H1 (cell line): Measurements from ENCODE around the gene MRPL34.
A peak's percentile ranks its signal among the peaks of the same experiment; 100 is the strongest.

ENCODE experiments used
- BCL11A ChIP-seq, 2 experiments: IDR thresholded peaks; one replicate each; pipeline ENCODE4 v1.6.1; 2011; ENCODE audit warnings: low read depth in 2 of 2, low read length in 2 of 2, mild to moderate bottlenecking in 2 of 2
- BRCA1 ChIP-seq: IDR thresholded peaks from 2 replicates; pipeline ENCODE4 v1.6.1; 2012; ENCODE audit warnings: low read depth, low read length, improper control_type of control experiment
- FOSL1 ChIP-seq: IDR thresholded peaks from 2 replicates; pipeline ENCODE4 v1.6.1; 2011; ENCODE audit warnings: mild to moderate bottlenecking, low read depth, low read length, moderate library complexity; ENCODE audit not compliant: insufficient read depth
- JUN ChIP-seq: IDR thresholded peaks from 2 replicates; pipeline ENCODE4 v1.6.1; 2011; ENCODE audit warnings: low read depth, mild to moderate bottlenecking, improper control_type of control experiment, low read length
- KDM1A ChIP-seq: fragments of 200-600, 300-600 bp; sonication (generic); IDR thresholded peaks from 2 replicates; pipeline ENCODE4 v1.7.1; 2016; ENCODE audit warnings: mild to moderate bottlenecking, low read length, borderline replicate concordance
- NANOG ChIP-seq: IDR thresholded peaks from 2 replicates; pipeline ENCODE4 v1.6.1; 2011; ENCODE audit warnings: low read length, low read depth, mild to moderate bottlenecking, inconsistent platforms; ENCODE audit not compliant: insufficient read depth, poor library complexity, severe bottlenecking
- POLR2AphosphoS5 ChIP-seq: IDR thresholded peaks from 2 replicates; pipeline ENCODE4 v1.6.1; 2011; ENCODE audit warnings: low read depth, low read length
- SP1 ChIP-seq: IDR thresholded peaks from 2 replicates; pipeline ENCODE4 v1.6.1; 2011; ENCODE audit warnings: low read depth, low read length
- SP4 ChIP-seq: IDR thresholded peaks from 2 replicates; pipeline ENCODE4 v1.6.1; 2012; ENCODE audit warnings: low read length, inconsistent platforms
- SUZ12 ChIP-seq: fragments of 200-600 bp; sonication (generic); IDR thresholded peaks from 2 replicates; pipeline ENCODE4 v1.6.1; 2012; ENCODE audit warnings: mild to moderate bottlenecking, inconsistent platforms, low read length, moderate library complexity, mixed read lengths
- TF ChIP-seq, protein P1 (sequence below), 3 experiments: IDR thresholded peaks; 1 replicate in 2 of 3; 2 replicates in 1 of 3; pipeline versions ENCODE4 v1.5.1 to v1.6.1; 2011; ENCODE audit warnings: low read length in 3 of 3, mild to moderate bottlenecking in 3 of 3, inconsistent platforms in 2 of 3, low read depth in 1 of 3, moderate library complexity in 1 of 3; ENCODE audit not compliant: insufficient read depth in 1 of 3; ENCODE audit errors: control extremely low read depth in 1 of 3
- TF ChIP-seq, protein P2 (sequence below): IDR thresholded peaks from 2 replicates; pipeline ENCODE4 v1.6.1; 2012; ENCODE audit warnings: low read length, inconsistent platforms

DNA sequence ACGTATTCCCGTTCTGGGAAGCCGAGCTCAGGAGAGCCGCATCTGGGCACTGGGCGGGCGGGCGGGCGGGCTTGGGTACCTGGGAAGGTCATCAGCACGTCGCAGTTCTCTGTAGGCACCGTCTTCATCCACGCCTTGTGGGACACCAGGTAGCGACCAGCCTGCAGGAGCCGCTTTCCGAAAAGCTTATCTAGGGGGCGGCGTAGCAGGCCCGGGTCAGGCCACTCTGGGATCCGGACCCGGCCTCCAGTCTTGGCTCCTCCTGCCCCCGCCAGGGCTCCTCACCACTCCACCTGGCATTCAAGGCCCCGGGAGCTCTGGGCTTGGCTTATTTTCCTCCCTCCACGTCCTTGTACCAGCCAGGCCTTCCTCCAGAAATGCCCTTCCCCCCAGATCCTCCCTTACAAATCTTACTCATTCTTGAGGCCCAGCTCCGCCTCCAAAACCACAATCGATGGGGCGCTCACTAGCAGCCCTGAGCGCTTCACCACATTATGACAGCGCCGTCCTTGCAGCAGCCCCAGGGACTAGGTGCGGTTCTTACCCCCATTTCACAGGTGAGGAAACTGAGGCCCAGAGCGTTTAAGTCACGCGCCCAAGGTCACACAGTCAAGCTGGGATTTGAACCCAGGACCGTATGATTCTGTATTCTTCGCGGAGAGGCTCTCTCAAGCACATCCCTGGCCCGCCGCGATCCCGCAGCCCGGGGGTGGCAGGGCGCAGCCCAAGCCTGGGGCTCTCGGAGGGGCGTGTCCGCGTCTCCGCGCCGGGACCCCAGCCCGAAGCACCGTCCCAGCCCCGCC is 28.1 kb downstream of the MRPL34 start:
- no peak for TF ChIP-seq SUZ12
- TF ChIP-seq FOSL1, result no peak
- TF ChIP-seq SP1, result no peak
- TF ChIP-seq, protein P1, sequence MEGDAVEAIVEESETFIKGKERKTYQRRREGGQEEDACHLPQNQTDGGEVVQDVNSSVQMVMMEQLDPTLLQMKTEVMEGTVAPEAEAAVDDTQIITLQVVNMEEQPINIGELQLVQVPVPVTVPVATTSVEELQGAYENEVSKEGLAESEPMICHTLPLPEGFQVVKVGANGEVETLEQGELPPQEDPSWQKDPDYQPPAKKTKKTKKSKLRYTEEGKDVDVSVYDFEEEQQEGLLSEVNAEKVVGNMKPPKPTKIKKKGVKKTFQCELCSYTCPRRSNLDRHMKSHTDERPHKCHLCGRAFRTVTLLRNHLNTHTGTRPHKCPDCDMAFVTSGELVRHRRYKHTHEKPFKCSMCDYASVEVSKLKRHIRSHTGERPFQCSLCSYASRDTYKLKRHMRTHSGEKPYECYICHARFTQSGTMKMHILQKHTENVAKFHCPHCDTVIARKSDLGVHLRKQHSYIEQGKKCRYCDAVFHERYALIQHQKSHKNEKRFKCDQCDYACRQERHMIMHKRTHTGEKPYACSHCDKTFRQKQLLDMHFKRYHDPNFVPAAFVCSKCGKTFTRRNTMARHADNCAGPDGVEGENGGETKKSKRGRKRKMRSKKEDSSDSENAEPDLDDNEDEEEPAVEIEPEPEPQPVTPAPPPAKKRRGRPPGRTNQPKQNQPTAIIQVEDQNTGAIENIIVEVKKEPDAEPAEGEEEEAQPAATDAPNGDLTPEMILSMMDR (IDR thresholded peaks at IDR 0.05; ENCODE audit: control extremely low read depth in 1 of 3, insufficient read depth in 1 of 3, low read depth in 1 of 3, low read length in 3 of 3), result peak in 2 of 3 experiments; percentile 27 to 46; a peak in 3 of 4 replicates
- no peak for TF ChIP-seq BCL11A (IDR thresholded peaks at IDR 0.05; ENCODE audit: low read depth in 2 of 2, low read length in 2 of 2)
- no peak for TF ChIP-seq NANOG
- TF ChIP-seq KDM1A, result peak; percentile 96
- TF ChIP-seq, protein P2, sequence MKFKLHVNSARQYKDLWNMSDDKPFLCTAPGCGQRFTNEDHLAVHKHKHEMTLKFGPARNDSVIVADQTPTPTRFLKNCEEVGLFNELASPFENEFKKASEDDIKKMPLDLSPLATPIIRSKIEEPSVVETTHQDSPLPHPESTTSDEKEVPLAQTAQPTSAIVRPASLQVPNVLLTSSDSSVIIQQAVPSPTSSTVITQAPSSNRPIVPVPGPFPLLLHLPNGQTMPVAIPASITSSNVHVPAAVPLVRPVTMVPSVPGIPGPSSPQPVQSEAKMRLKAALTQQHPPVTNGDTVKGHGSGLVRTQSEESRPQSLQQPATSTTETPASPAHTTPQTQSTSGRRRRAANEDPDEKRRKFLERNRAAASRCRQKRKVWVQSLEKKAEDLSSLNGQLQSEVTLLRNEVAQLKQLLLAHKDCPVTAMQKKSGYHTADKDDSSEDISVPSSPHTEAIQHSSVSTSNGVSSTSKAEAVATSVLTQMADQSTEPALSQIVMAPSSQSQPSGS, result no peak
- TF ChIP-seq BRCA1, result no peak
- no peak for TF ChIP-seq JUN
- no peak for TF ChIP-seq POLR2AphosphoS5
- TF ChIP-seq SP4, result no peak; the same call in 1 of the 2 replicates
